ENCODE measurements around the gene MSL3B.
A peak's percentile ranks its signal among the peaks of the same experiment; 100 is the strongest.

MSL3B gene

DNA sequence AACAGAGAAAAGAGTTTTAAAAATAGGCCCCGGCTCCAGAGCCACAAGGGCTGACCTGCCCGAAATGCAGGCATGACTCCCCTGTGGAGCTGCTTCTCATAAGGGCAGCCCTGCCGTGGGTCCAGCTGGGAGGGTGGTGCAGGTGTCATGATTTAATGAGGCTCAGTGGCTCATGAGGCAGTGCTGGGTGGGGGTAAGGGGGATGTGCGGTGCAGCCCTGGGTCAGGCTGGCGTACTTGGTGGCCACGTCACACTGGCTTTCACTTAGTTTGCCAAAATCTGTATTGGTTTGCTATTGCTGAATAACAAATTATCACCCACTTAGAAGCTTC lies 47.4 kb downstream of the MSL3B start:
- H3K9ac ChIP-seq (ENCODE audit: low read length) = no peak overlapping the region
- no peak overlapping the region for H3K27ac ChIP-seq (ENCODE audit: low read depth, low read length)
- H4K20me1 ChIP-seq (ENCODE audit: insufficient read depth) = no peaks in the 10 kb centered on the region
- no peak overlapping the region for H2AFZ ChIP-seq (ENCODE audit: low read depth, low read length, poor library complexity, severe bottlenecking)
- no peaks in the 10 kb centered on the region for H3K9me2 ChIP-seq (ENCODE audit: insufficient read depth)
- H3K9me3 ChIP-seq (ENCODE audit: control insufficient read depth in 1 of 2, insufficient read depth in 1 of 2, low read depth in 1 of 2, low read length in 2 of 2) = no peaks in the 10 kb centered on the region
- ChIA-PET CTCF (no interaction called here), RAD21 (ENCODE audit: low non-redundant PET in 1 of 2, low total read pairs in 2 of 2, uncharacterized antibody in 2 of 2, unreplicated experiment in 2 of 2) (no interaction called here), POLR2A (no interaction called here)
- no peaks in the 10 kb centered on the region for H3K36me3 ChIP-seq (ENCODE audit: control insufficient read depth in 1 of 2, insufficient read depth in 2 of 2, low read length in 2 of 2)
- no peaks in the 10 kb centered on the region for H3K4me1 ChIP-seq (ENCODE audit: control insufficient read depth in 1 of 2, insufficient read depth in 2 of 2, low read length in 2 of 2)
- no peak for ATAC-seq
- H3K4me3 ChIP-seq (replicated peaks in 1 of 2; ENCODE audit: low read depth in 1 of 2, low read length in 2 of 2) = no peak overlapping the region
- DNase-seq (ENCODE audit: low read depth, low spot score) = no peak
- no peaks in the 10 kb centered on the region for H3K27me3 ChIP-seq (ENCODE audit: insufficient read depth, low read length)
- no peak for TF ChIP-seq POLR2A (IDR thresholded peaks at IDR 0.05; ENCODE audit: borderline replicate concordance, extremely low read depth, insufficient read depth, insufficient read length)
- no peak for TF ChIP-seq CBX3 (IDR thresholded peaks at IDR 0.05; ENCODE audit: low read depth)
- no peak for TF ChIP-seq JUND (IDR thresholded peaks at IDR 0.05)
- TF ChIP-seq CEBPB (IDR thresholded peaks at IDR 0.05; ENCODE audit: low read depth) = no peak
- no peak for TF ChIP-seq TCF7L2 (IDR thresholded peaks at IDR 0.05; ENCODE audit: borderline replicate concordance, extremely low read depth, insufficient read depth, insufficient read length)
- TF ChIP-seq FOSL1 (IDR thresholded peaks at IDR 0.05; ENCODE audit: low read depth) = no peak
- TF ChIP-seq SRF (IDR thresholded peaks at IDR 0.05; ENCODE audit: low read depth) = no peak
- TF ChIP-seq EZH2 (IDR thresholded peaks at IDR 0.05) = no peak
- TF ChIP-seq SIN3A (IDR thresholded peaks at IDR 0.05; ENCODE audit: low read depth) = no peak
- no peaks in the 10 kb centered on the region for H3K79me2 ChIP-seq (ENCODE audit: insufficient read depth, low read length)
- intact Hi-C loops (cut with micrococcal nuclease) = no loop called here
- BruUV-seq (replicated peaks) = no TSS peak
- H3K4me2 ChIP-seq (ENCODE audit: low read length) = no peak overlapping the region

GRCh38 chr2:233819884-233820773 lies 48.1 kb downstream of the MSL3B start:
- CTCF ChIA-PET = no interaction called here
- no peaks in the 10 kb centered on the region for H3K9me3 ChIP-seq (ENCODE audit: control insufficient read depth in 1 of 2, insufficient read depth in 1 of 2, low read depth in 1 of 2, low read length in 2 of 2)
- H3K79me2 ChIP-seq (ENCODE audit: insufficient read depth, low read length) = no peaks in the 10 kb centered on the region
- intact Hi-C loops (cut with micrococcal nuclease) = no loop called here
- RAD21 ChIA-PET (ENCODE audit: low non-redundant PET in 1 of 2, low total read pairs in 2 of 2, uncharacterized antibody in 2 of 2, unreplicated experiment in 2 of 2) = no interaction called here
- BruUV-seq (replicated peaks) = no TSS peak
- H3K36me3 ChIP-seq (ENCODE audit: control insufficient read depth in 1 of 2, insufficient read depth in 2 of 2, low read length in 2 of 2) = no peaks in the 10 kb centered on the region
- no peak for DNase-seq (ENCODE audit: low read depth, low spot score)
- POLR2A ChIA-PET = no interaction called here
- no peak overlapping the region for H3K4me2 ChIP-seq (ENCODE audit: low read length)
- H4K20me1 ChIP-seq (ENCODE audit: insufficient read depth) = no peaks in the 10 kb centered on the region
- H3K9me2 ChIP-seq (ENCODE audit: insufficient read depth) = no peaks in the 10 kb centered on the region
- TF ChIP-seq POLR2AphosphoS5 (IDR thresholded peaks at IDR 0.05; ENCODE audit: low read depth, low read length) = no peak
- TF ChIP-seq TCF7L2 (IDR thresholded peaks at IDR 0.05; ENCODE audit: borderline replicate concordance, extremely low read depth, insufficient read depth, insufficient read length) = no peak
- TF ChIP-seq FOSL1 (IDR thresholded peaks at IDR 0.05; ENCODE audit: low read depth) = no peak
- no peaks in the 10 kb centered on the region for H3K4me1 ChIP-seq (ENCODE audit: control insufficient read depth in 1 of 2, insufficient read depth in 2 of 2, low read length in 2 of 2)
- 0 out of 2 replicates have a peak, but pooled peaks have one; percentile 29 for ATAC-seq
- no peak overlapping the region for H3K9ac ChIP-seq (ENCODE audit: low read length)
- no peak overlapping the region for H3K27ac ChIP-seq (ENCODE audit: low read depth, low read length)
- H2AFZ ChIP-seq (ENCODE audit: low read depth, low read length, poor library complexity, severe bottlenecking) = no peak overlapping the region
- no peak overlapping the region for H3K4me3 ChIP-seq (replicated peaks in 1 of 2; ENCODE audit: low read depth in 1 of 2, low read length in 2 of 2)
- H3K27me3 ChIP-seq (ENCODE audit: insufficient read depth, low read length) = no peaks in the 10 kb centered on the region

Measured in HCT116 (cell line).